Measurements from ENCODE around the gene LRRC8C.
"Not testable (repeated sequence)": the region's sequence is repeated elsewhere in the genome, so short reads cannot be mapped to it uniquely, and the experiment has no call there.

The LRRC8C gene

DNA sequence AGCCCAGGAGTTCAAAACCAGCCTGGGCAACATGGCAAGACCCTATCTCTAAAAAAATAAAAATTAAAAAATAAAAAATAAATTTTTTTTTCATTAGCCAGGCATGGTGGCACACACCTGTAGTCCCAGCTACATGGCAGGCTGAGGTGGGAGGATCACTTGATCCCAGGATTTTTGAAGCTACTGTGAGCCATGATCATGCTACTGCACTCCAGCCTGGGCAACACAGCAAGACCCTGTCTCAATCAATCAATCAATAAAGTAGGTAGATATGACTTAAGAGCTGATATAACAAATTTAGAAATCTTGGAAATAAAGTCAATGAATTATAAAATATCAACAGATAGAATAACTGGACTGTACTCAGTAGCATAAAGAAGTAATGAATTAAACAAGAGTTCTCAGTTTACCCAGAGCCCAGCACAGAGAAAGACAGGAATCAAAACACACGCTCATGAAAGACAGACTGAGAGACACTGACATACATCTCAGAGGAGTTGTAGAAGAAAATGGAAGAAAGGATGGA lies 69.7 kb downstream of the LRRC8C start:
- Histone ChIP-seq H3K9me2 (replicated peaks; ENCODE audit: insufficient read depth, low read length) (no peaks in the 10 kb centered on the region), H4K20me1 (ENCODE audit: low read depth, low read length) (no peaks in the 10 kb centered on the region), H3F3A (ENCODE audit: insufficient read depth) (no peaks in the 10 kb centered on the region), H3K27me3 (ENCODE audit: low read length) (no peaks in the 10 kb centered on the region), H3K9ac (ENCODE audit: low read length) (no peak overlapping the region), H3K9me3 (ENCODE audit: insufficient read depth, low read length) (no peaks in the 10 kb centered on the region), H2AFZ (ENCODE audit: low read depth, low read length, severe bottlenecking) (no peak overlapping the region), H3K4me2 (ENCODE audit: low read depth, low read length, poor library complexity, severe bottlenecking) (no peak overlapping the region), H3K36me3 (ENCODE audit: low read length) (no peaks in the 10 kb centered on the region), H3K79me2 (ENCODE audit: insufficient read depth, low read length) (no peaks in the 10 kb centered on the region), H3K4me3 (ENCODE audit: insufficient read depth, low read length, poor library complexity, severe bottlenecking) (no peak overlapping the region), H3K27ac (ENCODE audit: low read depth, low read length) (no peak overlapping the region)
- TF ChIP-seq, protein P1, sequence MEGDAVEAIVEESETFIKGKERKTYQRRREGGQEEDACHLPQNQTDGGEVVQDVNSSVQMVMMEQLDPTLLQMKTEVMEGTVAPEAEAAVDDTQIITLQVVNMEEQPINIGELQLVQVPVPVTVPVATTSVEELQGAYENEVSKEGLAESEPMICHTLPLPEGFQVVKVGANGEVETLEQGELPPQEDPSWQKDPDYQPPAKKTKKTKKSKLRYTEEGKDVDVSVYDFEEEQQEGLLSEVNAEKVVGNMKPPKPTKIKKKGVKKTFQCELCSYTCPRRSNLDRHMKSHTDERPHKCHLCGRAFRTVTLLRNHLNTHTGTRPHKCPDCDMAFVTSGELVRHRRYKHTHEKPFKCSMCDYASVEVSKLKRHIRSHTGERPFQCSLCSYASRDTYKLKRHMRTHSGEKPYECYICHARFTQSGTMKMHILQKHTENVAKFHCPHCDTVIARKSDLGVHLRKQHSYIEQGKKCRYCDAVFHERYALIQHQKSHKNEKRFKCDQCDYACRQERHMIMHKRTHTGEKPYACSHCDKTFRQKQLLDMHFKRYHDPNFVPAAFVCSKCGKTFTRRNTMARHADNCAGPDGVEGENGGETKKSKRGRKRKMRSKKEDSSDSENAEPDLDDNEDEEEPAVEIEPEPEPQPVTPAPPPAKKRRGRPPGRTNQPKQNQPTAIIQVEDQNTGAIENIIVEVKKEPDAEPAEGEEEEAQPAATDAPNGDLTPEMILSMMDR (IDR thresholded peaks at IDR 0.05; ENCODE audit: insufficient read depth, low read length, poor library complexity, severe bottlenecking): no peak
- TF ChIP-seq EZH2phosphoT487 (conservative IDR thresholded peaks at IDR 0.05; ENCODE audit: low read length): no peak

DNA sequence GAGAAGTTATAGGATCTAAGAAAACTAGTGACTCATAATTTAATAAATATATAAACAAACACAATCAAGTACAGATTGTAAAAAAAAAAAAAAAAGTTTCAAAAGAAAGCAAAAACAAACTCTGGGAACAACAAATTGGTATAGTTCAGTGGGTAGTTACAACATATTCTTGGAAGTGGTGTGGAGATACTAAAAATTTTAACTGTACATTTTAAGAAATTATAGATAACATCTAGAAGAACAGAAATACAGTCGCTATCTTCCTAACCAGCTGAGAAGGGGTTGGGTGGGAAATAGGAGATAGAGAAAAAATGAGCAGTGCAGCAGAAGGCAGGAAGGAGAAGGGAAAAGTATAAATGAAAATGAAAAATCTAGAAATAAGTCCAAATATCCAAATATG lies 70.5 kb downstream of the LRRC8C start:
- no peak overlapping the region for H3K27ac ChIP-seq (ENCODE audit: low read depth, low read length)
- no peak overlapping the region for H2AFZ ChIP-seq (ENCODE audit: low read depth, low read length, severe bottlenecking)
- no peak overlapping the region for H3K9ac ChIP-seq (ENCODE audit: low read length)
- no peaks in the 10 kb centered on the region for H3F3A ChIP-seq (ENCODE audit: insufficient read depth)
- no peaks in the 10 kb centered on the region for H3K27me3 ChIP-seq (ENCODE audit: low read length)
- H3K36me3 ChIP-seq (ENCODE audit: low read length): no peaks in the 10 kb centered on the region
- H3K79me2 ChIP-seq (ENCODE audit: insufficient read depth, low read length): no peaks in the 10 kb centered on the region
- no peak overlapping the region for H3K4me3 ChIP-seq (ENCODE audit: insufficient read depth, low read length, poor library complexity, severe bottlenecking)
- no peak for TF ChIP-seq EZH2phosphoT487 (conservative IDR thresholded peaks at IDR 0.05; ENCODE audit: low read length)
- TF ChIP-seq, protein P1 (IDR thresholded peaks at IDR 0.05; ENCODE audit: insufficient read depth, low read length, poor library complexity, severe bottlenecking): no peak
- no peaks in the 10 kb centered on the region for H3K9me2 ChIP-seq (replicated peaks; ENCODE audit: insufficient read depth, low read length)
- no peaks in the 10 kb centered on the region for H3K9me3 ChIP-seq (ENCODE audit: insufficient read depth, low read length)
- H4K20me1 ChIP-seq (ENCODE audit: low read depth, low read length): no peaks in the 10 kb centered on the region
- H3K4me2 ChIP-seq (ENCODE audit: low read depth, low read length, poor library complexity, severe bottlenecking): no peak overlapping the region

DNA sequence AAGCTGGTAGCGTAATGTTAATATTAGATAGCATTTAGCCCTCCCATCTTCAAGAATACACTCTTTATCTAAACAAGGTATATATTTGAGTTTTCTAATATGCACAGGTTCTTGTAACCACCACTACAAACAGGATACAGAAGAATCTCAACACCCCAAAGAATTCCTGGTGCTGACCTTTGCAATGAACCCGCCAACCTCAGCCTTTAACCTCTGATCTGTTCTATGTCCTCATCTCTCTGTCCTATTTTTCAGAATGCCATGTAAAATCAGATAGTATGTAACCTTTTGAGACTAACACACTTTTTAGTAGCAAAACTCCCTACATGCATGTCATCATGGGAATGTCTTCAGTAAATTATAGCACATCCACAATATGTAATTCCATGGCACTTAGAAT lies 71.1 kb downstream of the LRRC8C start:
- Histone ChIP-seq H3K4me3 (ENCODE audit: insufficient read depth, low read length, poor library complexity, severe bottlenecking) (no peak overlapping the region), H3K9me2 (replicated peaks; ENCODE audit: insufficient read depth, low read length) (no peaks in the 10 kb centered on the region)

DNA sequence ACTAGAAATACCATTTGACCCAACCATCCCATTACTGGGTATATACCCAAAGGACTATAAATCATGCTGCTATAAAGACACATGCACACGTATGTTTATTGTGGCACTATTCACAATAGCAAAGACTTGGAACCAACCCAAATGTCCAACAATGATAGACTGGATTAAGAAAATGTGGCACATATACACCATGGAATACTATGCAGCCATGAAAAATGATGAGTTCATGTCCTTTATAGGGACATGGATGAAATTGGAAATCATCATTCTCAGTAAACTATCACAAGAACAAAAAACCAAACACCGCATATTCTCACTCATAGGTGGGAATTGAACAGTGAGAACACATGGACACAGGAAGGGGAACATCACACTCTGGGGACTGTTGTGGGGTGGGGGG lies 72.0 kb downstream of the LRRC8C start:
- not testable (repeated sequence) for H3K27me3 ChIP-seq (ENCODE audit: low read length); H3K9me2 ChIP-seq (replicated peaks; ENCODE audit: insufficient read depth, low read length); H3K4me2 ChIP-seq (ENCODE audit: low read depth, low read length, poor library complexity, severe bottlenecking); H3F3A ChIP-seq (ENCODE audit: insufficient read depth); H3K36me3 ChIP-seq (ENCODE audit: low read length); H4K20me1 ChIP-seq (ENCODE audit: low read depth, low read length); H3K9me3 ChIP-seq (ENCODE audit: insufficient read depth, low read length); H3K79me2 ChIP-seq (ENCODE audit: insufficient read depth, low read length); H3K27ac ChIP-seq (ENCODE audit: low read depth, low read length); H3K9ac ChIP-seq (ENCODE audit: low read length); H3K4me3 ChIP-seq (ENCODE audit: insufficient read depth, low read length, poor library complexity, severe bottlenecking); H2AFZ ChIP-seq (ENCODE audit: low read depth, low read length, severe bottlenecking)

More for the DNA sequence above, 71.1 kb downstream of the LRRC8C start:
- H4K20me1 ChIP-seq (ENCODE audit: low read depth, low read length): no peaks in the 10 kb centered on the region
- no peaks in the 10 kb centered on the region for H3K36me3 ChIP-seq (ENCODE audit: low read length)
- no peak overlapping the region for H3K27ac ChIP-seq (ENCODE audit: low read depth, low read length)
- H3F3A ChIP-seq (ENCODE audit: insufficient read depth): no peaks in the 10 kb centered on the region
- H3K9ac ChIP-seq (ENCODE audit: low read length): no peak overlapping the region
- no peak overlapping the region for H2AFZ ChIP-seq (ENCODE audit: low read depth, low read length, severe bottlenecking)
- TF ChIP-seq EZH2phosphoT487 (conservative IDR thresholded peaks at IDR 0.05; ENCODE audit: low read length): no peak
- TF ChIP-seq, protein P1 (IDR thresholded peaks at IDR 0.05; ENCODE audit: insufficient read depth, low read length, poor library complexity, severe bottlenecking): no peak
- H3K79me2 ChIP-seq (ENCODE audit: insufficient read depth, low read length): no peaks in the 10 kb centered on the region
- H3K9me3 ChIP-seq (ENCODE audit: insufficient read depth, low read length): no peaks in the 10 kb centered on the region
- no peak overlapping the region for H3K4me2 ChIP-seq (ENCODE audit: low read depth, low read length, poor library complexity, severe bottlenecking)
- no peaks in the 10 kb centered on the region for H3K27me3 ChIP-seq (ENCODE audit: low read length)
